GM23338 (cell line): ENCODE data around the gene ANKRD18A. TPM values are rescaled to one million over a fixed set of nuclear protein-coding genes. Genes with fewer than 3 reads are reported as not detected.
A peak's percentile ranks its signal among the peaks of the same experiment; 100 is the strongest.

Source experiments
- ATAC-seq: fragments of 200-7000 bp; cut with Tn5 transposase; 3 replicates; pipeline ENCODE4 v1.9.1; 2020
- DNase-seq: peaks from one replicate; pipeline ENCODE4 v3.0.0-alpha.2; 2015; ENCODE audit warnings: low spot score
- H2AFZ ChIP-seq: fragments of 200-600 bp; sonication (generic); 2 replicates; pipeline ENCODE4 v1.8.0; 2016; ENCODE audit warnings: antibody characterized with exemption, mild to moderate bottlenecking, moderate library complexity
- H3F3A ChIP-seq: fragments of 200-600 bp; sonication (generic); replicated peaks from 2 replicates; pipeline ENCODE4 v1.8.0; 2017; ENCODE audit warnings: antibody characterized with exemption, mixed run types, low read depth
- H3K27ac ChIP-seq: fragments of 200-600 bp; sonication (generic); 2 replicates; pipeline ENCODE4 v1.6.1; 2016; ENCODE audit warnings: low read depth
- H3K27me3 ChIP-seq: fragments of 200-600 bp; sonication (generic); 2 replicates; pipeline ENCODE4 v1.8.0; 2016; ENCODE audit warnings: mild to moderate bottlenecking, mixed run types, moderate library complexity; ENCODE audit not compliant: insufficient read depth
- H3K36me3 ChIP-seq: fragments of 200-600 bp; sonication (generic); 2 replicates; pipeline ENCODE4 v1.8.0; 2016; ENCODE audit warnings: mild to moderate bottlenecking; ENCODE audit not compliant: insufficient read depth
- H3K4me1 ChIP-seq: fragments of 200-600 bp; sonication (generic); 2 replicates; pipeline ENCODE4 v1.8.0; 2016; ENCODE audit warnings: mild to moderate bottlenecking, moderate library complexity; ENCODE audit not compliant: insufficient read depth
- H3K4me2 ChIP-seq: fragments of 200-600 bp; sonication (generic); 2 replicates; pipeline ENCODE4 v1.7.1; 2017; ENCODE audit warnings: mixed run types
- H3K4me3 ChIP-seq: fragments of 200-600 bp; sonication (generic); 2 replicates; pipeline ENCODE4 v1.6.1; 2016; ENCODE audit warnings: mixed run types
- H3K79me2 ChIP-seq: fragments of 200-600 bp; sonication (generic); replicated peaks from 2 replicates; pipeline ENCODE4 v1.8.0; 2017; ENCODE audit warnings: mild to moderate bottlenecking; ENCODE audit not compliant: insufficient read depth
- H3K9me2 ChIP-seq: fragments of 200-600 bp; sonication (generic); 2 replicates; pipeline ENCODE4 v1.8.0; 2017; ENCODE audit not compliant: insufficient read depth
- H4K20me1 ChIP-seq: fragments of 200-600 bp; sonication (generic); replicated peaks from 2 replicates; pipeline ENCODE4 v1.8.0; 2017; ENCODE audit warnings: mild to moderate bottlenecking; ENCODE audit not compliant: insufficient read depth
- H3K27ac Mint-ChIP-seq: 2 replicates; pipeline ENCODE4 v1.8.0; 2020; ENCODE audit warnings: inconsistent platforms, mild to moderate bottlenecking, moderate library complexity, mixed read lengths
- H3K27me3 Mint-ChIP-seq: 3 replicates; pipeline ENCODE4 v1.8.0; 2022; ENCODE audit warnings: low read depth, mild to moderate bottlenecking, moderate library complexity, mixed read lengths, inconsistent platforms; ENCODE audit not compliant: insufficient read depth, poor library complexity
- H3K36me3 Mint-ChIP-seq: 3 replicates; pipeline ENCODE4 v1.8.0; 2021; ENCODE audit warnings: low read depth, mild to moderate bottlenecking, inconsistent platforms, moderate library complexity, mixed read lengths
- H3K4me1 Mint-ChIP-seq: 3 replicates; pipeline ENCODE4 v1.8.0; 2020; ENCODE audit warnings: mild to moderate bottlenecking, inconsistent platforms, mixed read lengths
- H3K4me3 Mint-ChIP-seq: 3 replicates; pipeline ENCODE4 v1.8.0; 2021; ENCODE audit warnings: moderate library complexity, mild to moderate bottlenecking, inconsistent platforms, mixed read lengths
- H3K9me3 Mint-ChIP-seq: 3 replicates; pipeline ENCODE4 v1.8.0; 2020; ENCODE audit warnings: moderate library complexity, mild to moderate bottlenecking, inconsistent platforms, mixed read lengths
- CREB1 ChIP-seq: fragments of 250-450 bp; sonication (Bioruptor Pico); IDR thresholded peaks from 2 replicates; pipeline ENCODE4 v1.5.0; 2020; ENCODE audit warnings: low read depth, mild to moderate bottlenecking, moderate library complexity
- EZH2 ChIP-seq: fragments of 200-600 bp; sonication (generic); IDR thresholded peaks from one replicate; pipeline ENCODE4 v1.8.0; 2017; ENCODE audit warnings: antibody characterized with exemption, mild to moderate bottlenecking, low read depth; ENCODE audit not compliant: unreplicated experiment
- NANOG ChIP-seq: IDR thresholded peaks from 2 replicates; pipeline ENCODE4 v1.6.1; 2016; ENCODE audit warnings: antibody characterized with exemption, borderline replicate concordance
- ZNF114 ChIP-seq: fragments of 250-450 bp; sonication (Bioruptor Pico); IDR thresholded peaks from 2 replicates; pipeline ENCODE4 v1.5.0; 2020; ENCODE audit warnings: mild to moderate bottlenecking, moderate library complexity
- polyA plus RNA-seq: library from polyadenylated mRNA; unstranded; fragments of >200 nt; fragmentation: Nextera tagmentation; extraction: Ambion mirVana; gene quantifications from 2 replicates; pipeline ENCODE4 v1.2.1, GENCODE V29; 2016
- total RNA-seq: library from RNA; depleted of rRNA; stranded (reverse); fragments of >200 nt; shearing (Covaris generic); gene quantifications from 2 replicates; pipeline ENCODE4 v1.2.3, GENCODE V29; 2014

ANKRD18A gene
- total and polyA plus RNA-seq, 2 experiments from 2014 or later = 2.7 to 6.9 TPM

DNA sequence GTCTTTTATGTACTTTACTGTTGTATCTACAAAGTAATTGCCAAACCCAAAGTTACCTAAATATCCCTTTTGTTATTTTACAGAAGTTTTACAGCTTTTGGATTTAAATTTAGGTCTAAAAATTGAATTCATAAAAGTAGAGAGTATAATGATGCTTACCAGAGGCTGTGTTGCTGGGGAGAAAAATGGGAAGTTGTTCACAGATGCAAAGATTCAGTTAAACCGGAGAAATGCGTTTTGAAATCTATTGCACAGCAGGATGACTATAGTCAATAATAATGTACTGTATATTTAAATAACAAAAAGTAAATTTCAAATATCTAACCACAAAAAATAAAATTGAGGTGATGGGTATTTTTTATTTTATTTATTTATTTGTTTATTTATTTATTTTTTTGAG lies 2.6 kb upstream of the ANKRD18A start:
- Mint-ChIP-seq H3K36me3 (peaks cover 21% of the 10 kb centered on the region), H3K4me1 (peaks cover 11% of the 10 kb centered on the region), H3K9me3 (peaks cover 18% of the 10 kb centered on the region), H3K4me3 (peak overlapping the region; percentile 68), H3K27ac (no peak overlapping the region), H3K27me3 (peaks cover 26% of the 10 kb centered on the region)
- TF ChIP-seq ZNF114 (CRISPR knock-in tag) = no peak
- no peak for TF ChIP-seq NANOG
- Histone ChIP-seq H3K4me2 (peak overlapping the region; percentile 81), H3K79me2 (no peaks in the 10 kb centered on the region), H3K9me2 (no peaks in the 10 kb centered on the region), H3K4me3 (peak overlapping the region; percentile 65), H2AFZ (no peak overlapping the region), H3K27ac (no peak overlapping the region), H3K27me3 (peaks cover 61% of the 10 kb centered on the region), H3F3A (no peaks in the 10 kb centered on the region), H4K20me1 (no peaks in the 10 kb centered on the region), H3K4me1 (peaks cover 5% of the 10 kb centered on the region; the same call in 1 of the 2 replicates), H3K36me3 (peaks cover 9% of the 10 kb centered on the region)
- DNase-seq (no peak), ATAC-seq (no peak)

DNA sequence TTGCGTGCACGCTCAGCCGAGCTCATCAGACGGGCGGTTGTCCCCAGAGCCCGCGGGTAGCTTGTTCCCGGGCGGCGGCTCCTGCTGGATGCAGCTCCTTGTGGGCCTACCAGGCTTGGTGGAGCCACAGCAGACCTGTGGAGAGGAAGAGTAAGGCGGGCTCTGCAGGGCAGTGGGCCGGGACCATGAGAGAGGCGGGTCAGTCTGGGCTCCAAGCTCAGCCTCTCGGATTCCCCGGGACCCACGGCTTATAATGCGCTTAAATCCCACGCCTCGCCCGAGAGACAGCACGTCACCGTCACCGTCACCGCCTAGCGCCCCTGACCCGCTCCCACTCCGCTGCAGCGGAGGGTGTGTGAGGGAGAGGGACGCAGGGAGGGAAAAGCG lies 1.9 kb upstream of the ANKRD18A start:
- H3K27me3 Mint-ChIP-seq = peaks cover 26% of the 10 kb centered on the region

DNA sequence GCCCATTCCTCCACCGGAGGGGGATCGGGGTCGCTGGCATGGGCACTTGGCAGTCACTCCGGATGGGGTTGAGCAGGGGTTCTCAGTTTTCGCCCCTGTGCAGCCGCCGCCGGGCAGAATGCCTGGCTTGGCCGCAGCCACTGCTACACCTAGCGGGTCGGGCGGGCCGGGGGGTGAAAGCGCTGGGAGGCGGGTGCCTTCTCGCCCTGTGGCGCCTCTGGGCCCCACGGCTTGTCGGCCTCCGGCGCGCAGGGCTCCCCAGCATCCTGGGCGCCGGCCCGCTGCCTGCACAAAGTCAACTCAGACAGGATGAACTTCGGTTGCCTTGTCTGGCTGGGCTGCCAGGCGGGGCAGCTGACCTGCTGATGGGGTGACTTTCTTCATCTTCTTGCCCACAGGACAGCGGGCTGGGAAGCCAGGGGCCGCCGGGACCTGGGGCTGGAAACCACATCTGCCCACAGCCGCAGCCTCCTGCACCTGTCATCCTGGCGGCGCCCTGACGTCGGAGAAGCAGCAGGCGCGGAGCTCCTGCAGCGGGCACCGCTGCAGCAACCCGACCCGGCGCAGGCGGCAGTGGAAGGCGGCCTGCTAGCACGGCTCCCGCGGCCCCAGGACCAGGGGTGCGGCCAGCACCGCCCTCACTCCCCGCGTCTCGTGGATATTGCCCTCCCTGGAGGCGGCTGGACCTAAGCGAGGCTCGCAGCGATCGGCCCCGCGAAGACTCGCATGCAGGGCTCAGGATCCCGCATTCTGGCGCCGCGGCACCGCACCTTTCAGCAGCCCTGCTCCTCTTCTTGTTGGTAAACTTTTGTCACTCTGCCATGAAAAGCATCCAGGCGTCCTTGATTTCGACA lies 1.3 kb upstream of the ANKRD18A start:
- peaks cover 26% of the 10 kb centered on the region for H3K27me3 Mint-ChIP-seq
- H3K4me1 Mint-ChIP-seq = peaks cover 11% of the 10 kb centered on the region
- H3K36me3 Mint-ChIP-seq = peaks cover 21% of the 10 kb centered on the region
- Histone ChIP-seq H3K27me3 (peaks cover 64% of the 10 kb centered on the region), H2AFZ (peak overlapping the region; percentile 92), H3K4me1 (peaks cover 5% of the 10 kb centered on the region; the same call in 1 of the 2 replicates), H4K20me1 (no peaks in the 10 kb centered on the region), H3K27ac (no peak overlapping the region), H3K79me2 (no peaks in the 10 kb centered on the region), H3K4me2 (peak overlapping the region; percentile 81), H3K36me3 (peaks cover 9% of the 10 kb centered on the region), H3K9me2 (no peaks in the 10 kb centered on the region), H3F3A (no peaks in the 10 kb centered on the region), H3K4me3 (peak overlapping the region; percentile 65)
- peak; percentile 24 for ATAC-seq
- no peak overlapping the region for H3K27ac Mint-ChIP-seq
- peaks cover 18% of the 10 kb centered on the region for H3K9me3 Mint-ChIP-seq
- DNase-seq = peak; percentile 65
- TF ChIP-seq EZH2 (peak; percentile 70), CREB1 (CRISPR knock-in tag) (no peak)
- H3K4me3 Mint-ChIP-seq = peak overlapping the region; percentile 93

More for the DNA sequence above, 1.9 kb upstream of the ANKRD18A start:
- Mint-ChIP-seq H3K27ac (no peak overlapping the region), H3K9me3 (peaks cover 18% of the 10 kb centered on the region), H3K4me3 (peak overlapping the region; percentile 68), H3K36me3 (peaks cover 21% of the 10 kb centered on the region), H3K4me1 (peaks cover 11% of the 10 kb centered on the region)
- TF ChIP-seq CREB1 (CRISPR knock-in tag) (peak; percentile 53; the same call in 1 of the 2 replicates), NANOG (no peak)
- Histone ChIP-seq H3K79me2 (no peaks in the 10 kb centered on the region), H3K4me3 (peak overlapping the region; percentile 65), H2AFZ (peak overlapping the region; percentile 92), H3K36me3 (peaks cover 9% of the 10 kb centered on the region), H3K4me1 (peaks cover 5% of the 10 kb centered on the region; the same call in 1 of the 2 replicates), H4K20me1 (no peaks in the 10 kb centered on the region), H3K27ac (no peak overlapping the region), H3K27me3 (peaks cover 64% of the 10 kb centered on the region), H3K4me2 (peak overlapping the region; percentile 81), H3K9me2 (no peaks in the 10 kb centered on the region), H3F3A (no peaks in the 10 kb centered on the region)
- ATAC-seq (peak; percentile 16), DNase-seq (peak; percentile 65)
